Measurements from ENCODE around the gene SGSM2. TPM values are rescaled to one million over a fixed set of nuclear protein-coding genes. Genes with fewer than 3 reads are reported as not detected.

The SGSM2 gene
- total and polyA plus RNA-seq, 12 donors = 16.3 to 393 (median 52.9) TPM

GRCh38 chr17:2302778-2303203 lies 34.5 kb upstream of the SGSM2 start:
- TF ChIP-seq POLR2A (IDR thresholded peaks at IDR 0.05) (no peak), CTCF (IDR thresholded peaks at IDR 0.05) (no peak)
- Histone ChIP-seq H3K9me3 (replicated peaks in 1 of 3) (no peaks in the 10 kb centered on the region), H3K36me3 (replicated peaks in 1 of 2) (peaks cover 0 to 4% of the 10 kb centered on the region in 2 donors), H3K4me3 (peak overlapping the region; percentile 31 to 88 (median 67)), H3K27me3 (no peaks in the 10 kb centered on the region), H3K4me1 (replicated peaks in 1 of 2) (peaks cover 9 to 14% of the 10 kb centered on the region in 2 donors), H3K27ac (peak overlapping the region in 4 of 5 donors; percentile 83 to 91 (median 87))
- intact Hi-C loops (cut with DNase I) = no loop called here
- DNase-seq = no peak
- WGBS, 4 donors = 3 to 5% (median 3%) methylated on average over 12 of the region's 12 CpGs

GRCh38 chr17:2303204-2304188 lies 33.8 kb upstream of the SGSM2 start, which contains the start of the genes SMG6 and SRR:
Gene SMG6, minus strand, starts transcription at chr17:2303785. Its CDS starts 65 bp downstream, at chr17:2303720.
Gene SRR, plus strand, starts transcription at chr17:2303950. Its CDS starts 11,611 bp downstream, at chr17:2315561.
- Histone ChIP-seq H3K4me3 (peak within 1 kb of the TSS; percentile 36 to 88 (median 67)), H3K9me3 (replicated peaks in 1 of 3) (no peaks in the 10 kb centered on the region), H3K27ac (peak within 1 kb of the TSS; percentile 63 to 91 (median 84)), H3K27me3 (no peaks in the 10 kb centered on the region), H3K36me3 (replicated peaks in 1 of 2) (peaks cover 0 to 4% of the 10 kb centered on the region in 2 donors), H3K4me1 (replicated peaks in 1 of 2) (peaks cover 9 to 14% of the 10 kb centered on the region in 2 donors)
- TF ChIP-seq CTCF (IDR thresholded peaks at IDR 0.05) (no peak), POLR2A (IDR thresholded peaks at IDR 0.05) (peak; percentile 33 to 68)
- intact Hi-C loops (cut with DNase I) = no loop called here
- peak; percentile 87 to 93 (median 92) for DNase-seq
- 0 to 3% (median 1%) methylated on average over 5 to 104 of the region's 108 CpGs for WGBS, 4 donors

- no peak overlapping the region for H3K27ac ChIP-seq
- peaks cover 9 to 23% of the 10 kb centered on the region in 2 donors for H3K4me1 ChIP-seq (replicated peaks in 1 of 2)
- peaks cover 0 to 4% of the 10 kb centered on the region in 2 donors for H3K36me3 ChIP-seq (replicated peaks in 1 of 2)
- TF ChIP-seq CTCF (IDR thresholded peaks at IDR 0.05) (no peak), POLR2A (IDR thresholded peaks at IDR 0.05) (no peak)
- 76 to 92% (median 89%) methylated on average over 4 of the region's 4 CpGs for WGBS, 4 donors
- intact Hi-C loops (cut with DNase I) = no loop called here
- H3K4me3 ChIP-seq = no peak overlapping the region
- H3K27me3 ChIP-seq = no peaks in the 10 kb centered on the region
- no peak for DNase-seq
- H3K9me3 ChIP-seq (replicated peaks in 1 of 3) = no peaks in the 10 kb centered on the region
Measured at GRCh38 chr17:2304931-2305330, 32.4 kb upstream of the SGSM2 start.

Measured in adrenal gland (tissue), 12 donors.